Activated CD8-positive, alpha-beta memory T cell treated with anti-CD3 and anti-CD28 coated beads, Interleukin-2, amount 50 U/mL, for 1 hour (primary cell): ENCODE measurements around the gene TRAF3IP1.
"Not testable (repeated sequence)": the region's sequence is repeated elsewhere in the genome, so short reads cannot be mapped to it uniquely, and the experiment has no call there.

Source experiments
- DNase-seq: peaks from one replicate; pipeline ENCODE4 v3.0.0-alpha.2; 2020; ENCODE audit errors: extremely low read depth

TRAF3IP1 gene

GRCh38 chr2:238380336-238380735 lies 60.0 kb downstream of the TRAF3IP1 start:
- no peak for DNase-seq

- no peak for DNase-seq
Measured at GRCh38 chr2:238380785-238381184, 60.5 kb downstream of the TRAF3IP1 start.

- DNase-seq: no peak
Measured at GRCh38 chr2:238381341-238382115, 61.2 kb downstream of the TRAF3IP1 start.

- no peak for DNase-seq
Measured at GRCh38 chr2:238382381-238382781, 62.1 kb downstream of the TRAF3IP1 start.

DNA sequence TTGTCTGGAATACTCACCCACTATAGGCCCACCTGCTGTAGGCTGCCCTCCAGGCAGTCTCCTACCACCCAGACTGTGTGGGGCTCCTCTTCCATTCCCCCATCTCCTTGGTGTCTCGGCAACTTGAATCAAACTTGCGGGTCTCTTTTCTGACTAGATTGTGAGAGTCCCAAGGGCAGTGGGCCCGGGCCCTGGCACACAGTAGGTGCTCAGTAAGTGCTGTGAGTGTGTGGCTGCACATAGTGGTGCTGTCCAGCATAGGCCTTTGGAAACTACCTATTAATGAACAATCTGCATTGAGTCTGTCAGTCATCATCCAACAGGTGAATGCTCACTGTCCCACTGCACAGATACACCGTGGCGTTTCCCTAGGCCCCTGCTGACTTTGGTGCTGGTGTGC lies 62.8 kb downstream of the TRAF3IP1 start:
- DNase-seq: no peak

DNA sequence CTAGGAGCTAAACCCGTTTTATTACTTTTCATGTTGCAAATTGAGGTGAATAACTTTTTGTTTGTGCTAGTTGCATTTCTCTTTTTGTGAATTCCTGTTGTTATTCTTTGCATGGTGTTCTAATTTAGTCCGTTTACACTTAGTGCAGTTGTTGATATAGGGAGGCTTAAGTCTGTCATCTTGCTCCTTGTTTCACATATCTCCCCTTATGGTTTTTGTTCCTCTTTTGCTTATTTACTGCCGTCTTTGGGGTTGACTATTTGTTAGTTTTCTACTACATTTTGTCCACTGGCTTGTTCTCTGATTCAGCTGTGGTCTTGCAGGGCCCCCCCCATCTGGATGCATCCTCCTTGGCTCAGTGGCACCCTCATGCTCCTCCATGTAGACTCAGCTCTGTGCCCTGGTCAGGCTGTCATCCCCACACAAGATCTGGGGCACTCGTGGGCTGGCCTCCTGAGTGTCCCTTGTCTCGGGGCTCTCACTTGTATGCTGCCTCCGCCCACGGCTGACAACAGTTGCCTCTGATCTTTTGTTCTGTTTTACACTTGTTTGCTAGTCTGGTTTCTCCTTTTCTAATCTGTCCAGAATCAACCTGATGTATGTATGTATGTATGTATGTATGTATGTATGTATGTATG lies 63.5 kb downstream of the TRAF3IP1 start:
- DNase-seq: no peak

- DNase-seq: no peak
Measured at GRCh38 chr2:238387332-238387731, 67.0 kb downstream of the TRAF3IP1 start.

DNA sequence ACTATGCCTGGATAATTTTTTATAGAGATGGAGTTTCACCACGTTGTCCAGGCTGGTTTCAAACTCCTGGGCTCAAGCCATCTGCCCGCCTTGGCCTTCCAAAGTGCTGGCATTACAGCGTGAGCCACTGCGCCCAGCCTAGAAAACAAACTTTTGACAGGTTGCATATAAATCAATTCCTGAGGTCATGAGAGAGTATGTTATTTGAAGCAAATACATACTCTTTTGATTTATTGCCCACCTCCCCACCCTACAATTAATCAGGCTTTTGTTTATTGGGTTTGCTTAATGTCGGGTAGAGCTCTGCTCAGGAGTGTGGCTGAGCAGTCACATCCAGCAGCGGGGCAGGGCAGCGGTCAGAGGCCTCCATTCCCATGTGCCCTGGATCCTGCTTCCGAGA lies 68.5 kb downstream of the TRAF3IP1 start:
- DNase-seq: no peak

GRCh38 chr2:238389988-238390589 lies 69.8 kb downstream of the TRAF3IP1 start:
- no peak for DNase-seq

DNA sequence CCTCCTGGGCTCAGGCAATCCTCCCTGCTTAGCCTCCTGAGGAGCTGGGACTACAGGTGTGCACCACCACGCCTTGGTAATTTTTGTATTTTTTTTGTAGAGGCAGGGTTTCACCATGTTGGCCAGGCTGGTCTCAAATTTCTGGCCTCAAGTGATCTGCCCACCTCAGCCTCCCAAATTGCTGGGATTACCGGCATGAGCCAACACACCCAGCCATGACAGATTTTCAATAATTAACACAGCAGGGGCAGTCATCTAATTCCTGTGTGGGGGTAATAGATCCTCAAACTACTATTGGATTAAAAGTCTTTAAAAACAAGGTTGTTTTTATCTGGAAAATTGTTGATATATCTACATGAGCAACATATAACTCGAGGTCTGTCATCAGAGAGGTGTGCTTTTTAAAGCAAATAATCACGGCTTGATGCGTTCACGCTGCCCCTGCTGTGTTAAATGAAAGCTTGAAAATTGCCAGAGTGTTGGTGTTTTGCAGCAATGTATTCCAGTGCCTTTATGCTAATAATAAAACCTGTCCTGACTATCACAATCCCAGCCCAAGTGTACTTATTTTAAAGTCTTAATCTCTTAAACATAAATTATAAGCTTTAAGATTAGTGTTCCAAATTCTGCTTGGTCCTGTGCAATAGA lies 70.8 kb downstream of the TRAF3IP1 start:
- no peak for DNase-seq

- DNase-seq: no peak
Measured at GRCh38 chr2:238396663-238397062, 76.3 kb downstream of the TRAF3IP1 start.

DNA sequence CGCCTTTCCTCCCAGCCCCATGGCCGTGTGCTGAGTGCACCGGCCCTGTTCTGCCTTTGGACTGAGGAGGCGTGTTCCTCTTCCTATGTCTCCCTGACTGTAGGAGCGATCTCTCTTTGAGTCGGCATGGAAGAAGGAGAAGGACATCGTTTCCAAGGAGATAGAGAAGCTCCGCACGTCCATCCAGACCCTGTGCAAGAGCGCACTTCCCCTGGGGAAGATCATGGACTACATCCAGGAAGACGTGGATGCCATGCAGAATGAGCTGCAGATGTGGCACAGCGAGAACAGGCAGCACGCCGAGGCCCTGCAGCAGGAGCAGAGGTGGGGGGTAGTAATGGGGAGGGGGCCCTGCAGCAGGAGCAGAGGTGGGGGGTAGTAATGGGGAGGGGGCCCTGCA lies 77.0 kb downstream of the TRAF3IP1 start:
- no peak for DNase-seq

- DNase-seq: no peak
Measured at GRCh38 chr2:238398577-238398976, 78.3 kb downstream of the TRAF3IP1 start.

GRCh38 chr2:238399094-238399493 lies 78.8 kb downstream of the TRAF3IP1 start:
- no peak for DNase-seq

GRCh38 chr2:238401551-238401950 lies 81.2 kb downstream of the TRAF3IP1 start:
- DNase-seq: no peak

GRCh38 chr2:238403632-238404405 lies 83.5 kb downstream of the TRAF3IP1 start:
- no peak for DNase-seq

- no peak for DNase-seq
Measured at GRCh38 chr2:238404406-238405216, 84.3 kb downstream of the TRAF3IP1 start.

DNA sequence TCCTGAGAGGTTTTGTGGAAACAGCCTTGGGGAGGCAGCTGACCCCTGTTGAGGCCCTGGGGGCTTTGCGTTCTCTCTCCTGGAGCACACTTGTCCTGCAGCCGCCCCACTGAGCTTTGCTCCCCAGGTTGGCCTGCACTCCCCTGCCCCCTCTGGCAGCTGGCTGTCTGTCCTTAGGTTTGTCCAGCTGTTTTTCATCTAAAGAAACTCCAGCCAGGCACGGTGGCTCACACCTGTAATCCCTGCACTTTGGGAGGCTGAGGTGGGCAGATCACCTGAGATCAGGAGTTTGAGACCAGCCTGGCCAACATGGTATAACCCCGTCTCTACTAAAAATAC lies 84.9 kb downstream of the TRAF3IP1 start:
- DNase-seq: not testable (repeated sequence)

GRCh38 chr2:238406221-238406997 lies 86.1 kb downstream of the TRAF3IP1 start:
- DNase-seq: no peak

- no peak for DNase-seq
Measured at GRCh38 chr2:238406998-238407285, 86.6 kb downstream of the TRAF3IP1 start.
